HG03442 (cell line): Measurements from ENCODE around the gene PVALEF.
"Not testable (repeated sequence)": the region's sequence is repeated elsewhere in the genome, so short reads cannot be mapped to it uniquely, and the experiment has no call there.

ENCODE experiments used
- ATAC-seq: cut with Tn5 transposase; IDR thresholded peaks from one replicate; pipeline ENCODE4 v1.9.1; 2021; ENCODE audit warnings: mild to moderate bottlenecking, moderate library complexity; ENCODE audit not compliant: unreplicated experiment

Gene PVALEF

DNA sequence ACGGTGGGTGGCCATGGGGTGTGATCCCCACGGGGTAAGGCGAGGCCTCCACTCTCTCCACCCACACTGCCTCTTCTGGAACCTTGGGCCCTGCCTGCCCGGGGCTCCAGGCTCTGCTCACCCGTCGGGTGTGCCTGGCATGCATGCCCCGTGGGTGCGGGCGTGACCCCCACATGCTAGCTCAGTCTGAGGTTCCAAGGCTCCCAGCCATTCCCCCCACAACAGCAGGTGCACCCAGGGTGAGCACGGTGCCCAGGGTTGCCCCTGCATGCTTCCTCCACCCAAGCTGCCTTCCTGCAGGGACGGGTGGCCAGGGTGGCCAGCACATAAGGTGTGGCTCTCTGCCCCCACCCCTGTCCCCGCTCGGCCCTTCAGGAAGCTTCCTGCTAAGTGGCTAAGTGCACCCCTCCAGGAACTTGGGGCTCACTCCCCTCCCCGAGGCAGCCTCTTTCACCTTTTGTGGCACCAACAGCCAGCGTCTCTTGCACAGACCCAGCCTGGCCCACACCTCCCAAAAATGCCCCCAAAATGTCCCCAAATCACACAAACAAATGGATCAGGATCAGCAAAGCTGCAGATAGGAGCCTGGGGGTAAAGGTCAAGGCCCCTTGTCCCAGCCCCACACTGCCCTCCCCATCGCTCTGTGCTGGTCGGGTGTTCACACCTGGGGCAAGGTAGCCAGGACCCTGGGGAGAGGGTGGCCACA, 21.4 kb upstream of the PVALEF start:
- no peak for ATAC-seq

DNA sequence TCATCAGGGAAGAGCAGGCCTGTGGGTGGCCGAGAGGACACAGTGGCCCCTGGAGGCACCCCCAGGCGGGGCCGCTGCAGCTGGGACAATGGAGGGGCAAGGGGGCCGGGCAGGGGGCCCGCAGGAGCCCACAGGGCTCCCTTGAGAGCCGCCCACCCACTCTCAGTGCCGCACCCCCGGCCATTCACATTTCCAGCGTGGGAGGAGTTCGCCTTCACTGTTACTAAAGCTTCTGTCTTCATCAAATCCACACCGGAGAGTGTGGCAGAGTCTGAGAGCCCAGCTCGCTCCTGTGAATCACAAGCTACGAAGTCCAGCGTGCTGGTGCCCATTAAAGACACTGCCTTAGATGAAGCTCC, 20.9 kb upstream of the PVALEF start:
- ATAC-seq, result no peak

DNA sequence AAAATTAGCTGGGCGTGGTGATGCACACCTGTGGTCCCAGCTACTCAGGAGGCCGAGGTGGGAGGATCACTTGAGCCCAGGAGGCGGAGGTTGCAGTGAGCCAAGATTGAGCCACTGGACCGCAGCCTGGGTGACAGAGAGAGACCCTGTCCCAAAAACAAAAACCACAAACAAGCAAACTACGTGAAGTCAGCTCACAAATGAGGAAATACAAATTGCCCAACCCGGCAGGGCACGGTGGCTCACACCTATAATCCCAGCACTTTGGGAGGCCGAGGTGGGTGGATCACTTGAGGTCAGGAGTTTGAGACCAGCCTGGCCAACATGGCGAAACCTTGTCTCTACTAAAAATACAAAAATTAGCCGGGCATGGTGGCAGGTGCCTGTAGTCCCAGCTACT, 19.1 kb upstream of the PVALEF start:
- not testable (repeated sequence) for ATAC-seq

DNA sequence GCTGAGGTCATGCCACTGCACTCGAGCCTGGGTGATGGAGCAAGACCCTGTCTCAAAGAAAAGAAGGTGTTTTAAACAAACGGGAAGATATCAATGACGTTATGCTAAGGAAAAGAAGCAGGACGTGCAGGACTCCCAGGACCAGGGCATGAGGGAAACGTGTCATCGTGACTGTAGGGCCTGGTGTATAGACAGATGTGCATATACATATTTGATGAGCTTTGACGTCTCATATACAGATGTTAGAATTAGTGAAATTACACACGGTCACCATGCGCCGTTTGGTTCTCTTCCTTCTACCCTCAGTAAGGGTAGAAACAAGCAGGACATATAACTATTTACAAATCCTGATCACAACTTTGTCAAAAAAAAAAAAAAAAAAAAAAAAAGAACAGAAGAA, 17.6 kb upstream of the PVALEF start:
- no peak for ATAC-seq

DNA sequence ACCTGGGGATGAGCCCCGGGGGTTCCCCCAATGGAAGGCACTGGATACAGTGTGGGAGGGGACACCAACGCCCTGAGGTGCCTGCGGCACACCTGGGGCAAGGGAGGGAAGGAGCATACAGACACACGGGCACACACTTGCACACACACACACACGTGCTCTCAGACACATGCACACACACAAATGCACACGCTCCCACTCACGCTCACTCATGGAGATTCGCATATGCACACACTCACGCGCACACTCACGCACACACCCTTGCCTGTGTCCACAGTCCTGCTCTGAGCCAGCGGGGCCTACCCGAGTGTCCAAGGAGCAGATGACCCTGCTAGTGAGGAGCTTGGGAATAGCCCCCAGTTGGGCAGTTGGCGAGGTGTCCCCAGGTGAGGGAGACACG, 16.7 kb upstream of the PVALEF start:
- ATAC-seq, result no peak

DNA sequence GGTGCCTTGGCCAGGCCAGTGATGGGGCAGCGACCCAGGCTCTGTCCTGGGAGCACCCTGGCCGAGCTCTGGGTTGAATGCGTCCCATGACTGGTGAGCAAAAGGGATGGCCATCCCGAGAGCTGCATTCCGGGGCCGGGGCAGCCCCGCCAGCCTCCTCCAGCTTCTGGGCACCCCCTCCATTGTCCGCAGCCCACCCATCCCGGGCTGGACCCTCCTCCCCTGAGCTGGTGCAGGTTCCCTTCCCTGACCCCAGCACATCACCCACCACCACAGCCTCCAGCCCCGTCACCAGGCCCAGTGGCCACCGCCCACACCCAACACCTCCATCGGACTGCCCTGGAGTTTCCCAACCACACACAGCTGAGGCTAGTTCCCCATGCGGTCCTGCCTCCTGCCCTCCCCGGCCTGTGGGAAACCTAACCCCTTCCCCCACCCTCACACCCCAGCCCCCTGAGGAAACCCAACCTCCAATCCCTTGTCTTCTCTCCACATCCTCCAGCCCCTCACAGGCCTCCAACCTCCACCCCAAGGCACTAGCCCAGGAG, 16.2 kb upstream of the PVALEF start:
- no peak for ATAC-seq

DNA sequence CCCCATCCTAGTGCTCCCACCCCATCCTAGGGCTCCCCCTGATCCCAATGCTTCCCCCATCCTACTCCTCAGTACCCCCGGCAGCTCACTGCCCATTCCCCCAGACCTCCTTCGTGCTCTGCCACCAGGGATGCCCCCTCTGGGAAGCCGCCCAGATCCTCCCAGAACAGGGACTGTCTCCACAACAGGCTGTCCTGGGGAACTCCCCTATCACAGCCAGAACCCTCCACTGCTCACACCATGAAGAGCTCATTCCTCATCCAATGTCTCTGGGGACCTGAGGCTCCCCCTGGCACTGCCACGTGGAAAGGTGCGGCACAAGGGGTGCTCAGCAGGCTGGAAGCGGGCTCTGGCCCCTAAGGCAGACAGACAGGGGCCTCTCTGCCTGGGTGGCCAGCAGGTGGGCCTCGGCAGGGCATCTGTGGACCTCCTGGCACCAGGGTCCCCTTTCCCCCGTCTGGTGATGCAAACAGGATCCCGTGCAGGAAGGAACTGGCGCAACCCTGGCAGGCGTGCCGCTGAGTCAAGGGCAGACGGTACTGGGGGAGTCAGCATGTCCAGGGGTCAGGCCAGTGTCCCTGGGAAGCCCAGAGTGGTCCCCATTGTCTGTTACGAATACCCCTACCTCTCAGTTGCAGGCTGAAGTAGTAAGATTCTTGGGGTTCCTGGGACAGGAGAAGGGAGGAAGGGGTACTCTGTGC, 14.8 kb upstream of the PVALEF start:
- no peak for ATAC-seq

DNA sequence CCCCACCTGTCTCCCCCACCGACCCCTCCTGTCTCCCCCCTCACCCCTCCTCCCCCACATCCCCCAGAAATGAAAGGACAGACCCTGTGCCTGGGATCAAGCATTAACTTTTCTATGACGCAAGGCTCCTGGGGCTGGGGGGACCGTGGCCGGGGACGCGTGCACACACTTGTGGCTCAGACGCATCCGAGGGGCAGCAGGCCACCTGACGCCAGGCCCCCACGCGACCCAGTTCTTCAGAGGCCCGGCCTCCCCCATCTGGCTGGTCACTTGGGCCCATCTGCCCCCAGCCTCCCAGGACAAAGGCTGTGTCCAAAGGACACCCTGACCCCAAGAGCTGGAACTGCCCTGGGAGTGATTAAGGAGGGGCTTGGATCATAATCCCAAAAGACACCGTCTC, 14.0 kb upstream of the PVALEF start:
- ATAC-seq, result no peak

DNA sequence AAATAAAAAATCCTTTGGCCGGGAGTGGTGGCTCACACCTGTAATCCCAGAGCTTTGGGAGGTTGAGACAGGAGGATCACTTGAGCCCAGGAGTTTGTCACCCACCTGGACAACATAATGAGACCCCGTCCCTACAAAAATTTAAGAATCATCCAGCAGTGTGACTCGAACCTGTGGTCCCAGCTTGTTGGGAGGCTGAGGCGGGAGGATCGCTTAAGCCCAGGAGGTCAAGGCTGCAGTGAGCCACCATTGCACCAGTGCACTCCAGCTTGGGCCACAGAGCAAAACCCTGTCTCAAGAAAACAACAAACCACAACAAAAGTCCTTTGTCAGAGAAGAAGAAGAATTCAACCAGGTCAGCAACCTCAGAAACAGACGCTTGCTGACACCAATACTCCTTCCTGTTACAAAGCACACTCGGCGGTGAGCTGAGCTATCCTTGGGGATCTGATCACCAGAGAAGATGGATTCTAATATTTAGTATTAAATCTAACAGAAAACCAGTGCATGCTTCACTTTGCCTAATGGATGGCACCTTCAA, 12.9 kb upstream of the PVALEF start:
- no peak for ATAC-seq

DNA sequence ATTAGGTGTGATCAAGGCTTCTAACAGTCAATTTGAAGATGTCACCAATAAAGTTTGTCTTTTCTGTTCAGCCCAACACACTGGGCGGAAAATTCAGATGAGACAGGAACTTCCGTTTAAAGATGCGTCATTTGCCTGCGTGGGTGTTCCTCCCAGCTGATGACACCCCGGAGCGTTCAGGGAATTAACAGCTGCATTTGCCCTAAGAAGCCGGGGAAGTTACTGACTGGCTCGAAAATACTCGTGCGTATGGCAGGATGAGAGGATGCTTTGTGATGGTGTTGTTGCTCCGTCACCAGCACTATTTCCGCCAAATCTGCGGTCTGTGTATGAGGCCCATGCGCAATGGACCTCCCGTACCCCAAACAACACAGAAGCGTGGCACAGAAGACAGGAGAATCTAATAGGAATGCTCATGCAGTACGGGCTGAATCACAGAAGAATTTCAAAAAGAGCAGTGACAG, 11.9 kb upstream of the PVALEF start:
- no peak for ATAC-seq

DNA sequence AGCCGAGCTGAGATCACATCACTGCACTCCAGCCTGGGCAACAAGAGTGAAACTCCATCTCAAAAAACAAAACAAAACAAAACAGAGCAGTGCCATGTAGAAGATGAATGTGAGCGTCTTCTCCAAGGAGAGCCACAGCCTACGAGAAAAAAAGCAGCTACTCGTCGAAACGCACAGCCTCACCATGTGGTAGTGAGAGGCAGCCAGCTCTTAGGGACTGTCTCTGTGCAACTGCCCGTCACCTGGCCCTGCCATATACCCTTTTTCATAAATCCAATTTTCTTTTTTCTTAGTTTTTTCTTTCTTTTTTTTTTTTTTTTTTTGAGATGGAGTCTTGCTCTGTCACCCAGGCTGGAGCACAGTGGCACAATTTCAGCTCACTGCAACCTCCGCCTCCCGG, 11.3 kb upstream of the PVALEF start:
- not testable (repeated sequence) for ATAC-seq

DNA sequence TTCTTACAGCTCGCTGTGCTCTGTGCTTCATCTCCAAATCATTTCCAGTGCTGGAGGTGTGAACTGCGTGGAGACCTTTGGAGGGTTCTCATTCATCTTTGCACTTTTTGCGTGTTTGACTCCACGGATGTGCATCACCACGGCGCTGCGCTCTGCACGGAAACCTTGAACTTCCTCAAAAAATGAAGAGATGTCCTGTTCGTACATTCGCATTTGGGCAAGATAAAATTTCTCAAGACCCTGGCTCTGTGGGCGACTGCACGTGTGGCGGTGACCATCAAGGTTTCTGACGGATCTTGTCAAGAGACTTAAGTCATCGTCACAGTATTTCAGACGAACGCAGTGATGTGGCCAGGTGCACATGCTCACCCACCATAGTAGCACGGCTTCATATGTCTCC, 10.3 kb upstream of the PVALEF start:
- ATAC-seq, result no peak

DNA sequence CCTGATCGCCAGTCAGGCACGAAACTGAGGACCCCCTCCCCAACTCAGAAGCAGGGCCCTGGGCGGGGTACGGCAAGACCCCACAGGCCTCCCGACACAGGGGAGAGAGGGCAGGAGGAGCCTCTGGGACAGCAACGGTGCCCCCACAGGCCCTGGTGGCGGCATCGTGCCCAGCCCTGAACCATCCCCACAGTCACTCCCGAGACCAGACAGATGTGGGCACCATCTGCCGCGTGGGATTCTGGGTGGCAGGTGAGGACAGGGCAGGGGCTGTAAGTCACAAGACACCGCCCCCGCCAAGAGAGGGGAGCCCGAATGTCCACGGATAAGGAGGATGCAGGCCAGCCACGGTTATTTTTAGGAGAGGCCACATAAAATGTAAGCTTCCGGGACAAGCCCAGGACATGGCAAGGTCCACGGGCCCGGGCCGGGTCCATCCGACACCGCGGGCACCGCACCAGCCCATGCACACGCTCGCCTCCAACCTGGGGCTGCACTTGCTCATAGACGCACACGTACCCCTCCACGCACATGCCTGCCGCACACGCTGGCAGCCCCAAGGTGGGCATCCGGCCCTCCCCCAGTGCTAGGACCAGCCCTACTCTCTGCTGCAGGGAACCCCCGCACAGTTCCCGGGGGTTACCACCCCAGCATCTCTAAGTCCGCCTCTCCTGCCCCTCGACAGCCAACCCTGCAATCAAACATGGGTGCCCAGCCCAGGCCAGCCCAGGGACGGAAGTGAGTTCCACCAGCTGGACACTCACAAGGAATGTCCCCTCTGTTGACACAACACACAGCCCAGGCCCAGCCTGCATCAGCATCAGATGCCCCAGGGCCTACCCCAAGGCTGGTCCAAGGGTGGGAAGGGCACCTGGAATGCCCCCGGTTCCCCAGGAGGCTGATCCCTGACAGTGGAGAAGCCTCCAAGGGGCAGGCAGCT, 8.2 kb upstream of the PVALEF start:
- no peak for ATAC-seq

DNA sequence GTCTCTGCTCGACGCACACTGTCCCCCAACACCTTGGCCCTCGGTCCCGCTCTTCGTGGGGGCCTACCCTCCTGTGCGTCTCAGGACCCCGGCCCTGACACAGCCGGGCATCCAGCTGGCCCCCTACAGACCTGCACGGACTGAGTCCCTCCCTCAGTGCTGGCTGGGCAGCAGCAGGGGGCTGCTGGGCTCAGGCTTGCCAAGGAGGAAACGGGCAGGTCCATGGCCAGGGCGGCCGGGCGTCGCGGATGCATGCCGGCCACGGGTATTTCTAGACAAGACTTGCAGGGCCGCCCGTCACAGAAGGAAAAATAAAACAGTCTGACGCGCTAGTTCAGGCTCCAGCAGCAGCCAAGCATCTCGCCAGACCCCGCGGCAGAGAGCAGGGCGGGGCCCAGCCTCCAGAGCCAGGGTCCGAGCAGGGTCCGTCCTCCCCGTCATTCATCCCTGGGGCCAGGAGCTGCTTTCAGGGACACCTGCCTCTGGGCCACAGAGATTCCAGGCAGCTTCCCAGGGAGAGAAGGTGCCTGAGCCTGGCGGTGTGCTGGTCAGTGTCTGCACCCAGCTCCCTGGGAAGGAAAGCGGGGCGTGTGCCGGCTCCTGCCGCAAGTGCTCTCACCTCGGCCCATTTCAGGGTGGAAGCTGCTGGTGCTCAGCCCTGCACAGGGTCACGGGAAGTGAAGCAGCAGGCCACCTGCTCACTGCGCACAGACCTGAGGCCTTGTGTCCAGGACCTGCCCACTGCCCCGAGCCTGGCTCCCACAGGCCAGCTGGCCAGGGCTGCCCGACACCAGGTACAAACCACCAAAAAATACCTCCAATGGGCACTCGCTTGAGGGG, 7.2 kb upstream of the PVALEF start:
- no peak for ATAC-seq

DNA sequence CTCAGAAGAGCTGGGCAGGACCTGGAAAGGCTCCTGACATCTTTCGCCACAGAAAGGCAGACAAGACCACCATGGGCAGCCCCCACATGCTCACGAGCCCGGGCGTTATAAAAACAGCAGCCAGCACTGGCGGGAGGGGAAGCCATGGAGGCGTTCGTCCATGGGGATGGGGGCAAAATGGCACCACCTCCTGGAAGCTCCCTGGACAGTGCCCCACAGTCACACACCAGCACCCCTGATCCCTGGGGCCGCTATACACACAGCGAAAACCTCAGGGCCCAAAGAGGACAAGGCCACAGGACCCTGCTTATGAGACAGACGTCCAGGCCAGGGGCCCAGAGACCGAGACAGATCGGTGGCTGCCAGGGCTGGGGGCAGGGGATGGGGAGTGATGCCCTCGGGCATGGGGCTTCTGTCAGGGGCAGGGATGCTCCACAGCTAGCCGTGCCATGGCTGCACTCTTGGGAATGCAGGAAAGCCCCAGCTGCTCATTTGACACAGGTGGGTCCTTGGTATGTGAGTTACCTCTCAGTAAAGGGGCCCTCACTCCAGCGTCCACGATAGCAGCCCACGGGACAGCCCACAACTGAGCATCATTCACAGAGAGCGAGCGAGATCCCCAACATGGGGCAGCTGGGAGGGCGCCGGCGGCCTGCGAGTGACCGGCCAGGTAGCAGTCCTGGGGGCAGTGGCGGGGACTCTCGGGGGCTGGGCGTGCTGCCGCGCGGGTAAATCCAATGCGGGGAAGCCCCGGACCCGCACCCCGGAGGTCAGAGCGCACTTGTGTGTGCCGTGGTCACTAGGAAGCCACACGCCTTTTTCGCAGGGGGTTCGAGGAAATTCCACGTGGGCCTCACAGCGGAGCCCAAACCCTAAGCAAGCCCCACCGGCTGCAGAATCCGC, 6.4 kb upstream of the PVALEF start:
- ATAC-seq, result no peak

DNA sequence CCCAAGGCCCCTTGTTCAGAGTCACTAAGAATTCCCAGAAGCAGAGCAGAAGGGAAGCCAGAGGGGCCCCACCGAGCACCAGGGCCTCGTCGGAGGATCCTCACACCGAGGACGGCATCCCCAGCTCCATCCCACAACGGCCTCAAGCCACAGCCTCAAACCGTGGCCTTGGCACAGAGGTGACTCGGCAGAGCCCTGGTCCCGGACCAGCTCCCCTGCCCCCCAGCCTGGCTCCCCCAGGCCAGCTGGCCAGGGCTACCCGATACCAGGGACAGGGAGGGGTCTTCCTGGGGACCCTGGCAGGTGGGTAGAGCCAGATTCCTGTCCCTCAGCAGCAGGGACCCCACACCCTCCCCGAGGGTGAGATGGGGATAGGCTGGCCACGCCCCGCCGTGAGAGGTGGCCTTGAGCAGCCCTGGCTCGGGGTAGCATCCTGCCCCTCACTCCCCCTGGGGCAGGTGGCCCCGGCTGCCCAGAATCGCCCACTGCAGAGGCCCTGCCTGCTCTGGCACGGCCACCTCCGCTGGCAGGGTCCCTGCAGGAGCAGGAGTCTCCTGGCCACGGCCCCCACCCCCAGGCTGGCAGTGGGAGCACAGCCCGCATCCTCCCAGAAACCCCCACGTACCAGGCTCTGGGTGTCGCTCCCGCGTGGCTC, 5.6 kb upstream of the PVALEF start:
- ATAC-seq, result no peak

DNA sequence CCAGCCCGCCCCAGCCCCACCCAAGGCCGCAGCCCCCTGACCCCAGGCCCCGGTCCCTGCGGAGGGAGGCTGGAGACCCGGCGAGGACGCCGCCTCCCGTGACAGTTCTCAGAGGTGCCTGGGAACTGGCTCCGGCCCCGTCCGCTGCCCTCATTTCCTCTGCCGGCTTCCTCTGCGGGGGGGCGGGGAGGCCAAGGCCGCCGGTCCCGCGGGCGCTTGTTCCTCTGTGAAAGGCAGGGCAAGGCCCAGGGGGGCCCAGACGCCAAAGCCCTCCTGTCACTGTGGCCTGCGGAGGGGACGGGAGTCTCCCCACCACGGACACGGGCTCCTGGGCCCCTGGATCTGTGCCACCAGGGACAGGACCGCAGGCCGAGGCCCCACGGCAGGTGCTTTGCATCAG, 5.0 kb upstream of the PVALEF start:
- no peak for ATAC-seq

DNA sequence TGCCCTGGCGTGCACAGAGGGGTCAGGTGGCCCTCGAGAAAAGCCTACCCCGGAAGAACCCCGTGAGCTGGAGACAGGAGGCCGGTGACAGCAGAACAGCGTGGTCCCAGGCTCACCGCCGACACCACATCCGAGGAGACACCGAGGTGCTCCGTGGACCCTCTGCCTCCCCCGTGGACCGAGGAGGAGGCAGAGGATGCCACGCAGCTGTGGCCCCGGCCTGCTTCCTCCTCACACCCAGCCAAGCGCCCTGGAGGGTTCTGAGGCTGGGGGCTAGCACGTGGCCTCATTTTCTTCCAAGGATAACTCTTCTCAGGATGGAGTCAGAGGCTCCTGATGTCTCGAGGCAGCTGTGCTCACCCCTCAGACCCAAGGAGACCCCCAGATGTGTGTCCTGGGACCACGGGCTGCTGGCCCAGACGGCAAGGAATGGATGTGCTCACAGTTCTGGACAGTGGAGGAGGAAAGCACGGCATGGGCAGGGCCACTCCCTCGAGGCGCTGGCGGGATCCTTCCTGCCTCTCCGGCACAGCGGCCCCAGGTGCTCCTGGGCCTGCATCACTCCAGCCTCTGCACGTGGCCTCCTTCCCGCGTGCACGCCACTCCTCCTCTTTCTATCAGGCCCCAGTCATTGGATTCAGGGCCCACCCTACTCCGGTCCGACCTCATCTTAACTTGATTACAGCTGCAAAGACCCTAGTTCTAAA, 4.4 kb upstream of the PVALEF start:
- ATAC-seq, result no peak
